Brain microvascular endothelial cell (primary cell): ENCODE data around the gene CD34.

Experiments used
- DNase-seq: peaks from one replicate; pipeline ENCODE4 v3.0.0-alpha.2; 2020
- H3K27ac ChIP-seq: fragments of 250-450 bp; sonication (Bioruptor Pico); 2 replicates; pipeline ENCODE4 v1.5.1; 2020; ENCODE audit warnings: mild to moderate bottlenecking, moderate library complexity
- H3K27me3 ChIP-seq: fragments of 250-450 bp; sonication (Bioruptor Pico); replicated peaks from 2 replicates; pipeline ENCODE4 v1.5.1; 2020; ENCODE audit warnings: mild to moderate bottlenecking
- H3K36me3 ChIP-seq: fragments of 250-450 bp; sonication (Bioruptor Pico); replicated peaks from 2 replicates; pipeline ENCODE4 v1.5.1; 2020; ENCODE audit warnings: mild to moderate bottlenecking
- H3K4me3 ChIP-seq: 2 replicates; pipeline ENCODE4 v1.5.1; 2011; ENCODE audit warnings: low read depth, mild to moderate bottlenecking, control low read depth, low read length, moderate library complexity
- in situ Hi-C: cut with HindIII; loops from 2 replicates; pipeline ENCODE4 v1.10.0; 2017; ENCODE audit warnings: low sequenced_read_pairs, low pct_ligation_motif_present
- TF ChIP-seq, protein P1 (sequence below): IDR thresholded peaks from 2 replicates; pipeline ENCODE4 v1.5.1; 2011; ENCODE audit warnings: low read depth, mild to moderate bottlenecking, moderate library complexity, low read length, control low read depth, inconsistent platforms; ENCODE audit errors: missing control alignments

Gene CD34, protein sequence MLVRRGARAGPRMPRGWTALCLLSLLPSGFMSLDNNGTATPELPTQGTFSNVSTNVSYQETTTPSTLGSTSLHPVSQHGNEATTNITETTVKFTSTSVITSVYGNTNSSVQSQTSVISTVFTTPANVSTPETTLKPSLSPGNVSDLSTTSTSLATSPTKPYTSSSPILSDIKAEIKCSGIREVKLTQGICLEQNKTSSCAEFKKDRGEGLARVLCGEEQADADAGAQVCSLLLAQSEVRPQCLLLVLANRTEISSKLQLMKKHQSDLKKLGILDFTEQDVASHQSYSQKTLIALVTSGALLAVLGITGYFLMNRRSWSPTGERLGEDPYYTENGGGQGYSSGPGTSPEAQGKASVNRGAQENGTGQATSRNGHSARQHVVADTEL

DNA sequence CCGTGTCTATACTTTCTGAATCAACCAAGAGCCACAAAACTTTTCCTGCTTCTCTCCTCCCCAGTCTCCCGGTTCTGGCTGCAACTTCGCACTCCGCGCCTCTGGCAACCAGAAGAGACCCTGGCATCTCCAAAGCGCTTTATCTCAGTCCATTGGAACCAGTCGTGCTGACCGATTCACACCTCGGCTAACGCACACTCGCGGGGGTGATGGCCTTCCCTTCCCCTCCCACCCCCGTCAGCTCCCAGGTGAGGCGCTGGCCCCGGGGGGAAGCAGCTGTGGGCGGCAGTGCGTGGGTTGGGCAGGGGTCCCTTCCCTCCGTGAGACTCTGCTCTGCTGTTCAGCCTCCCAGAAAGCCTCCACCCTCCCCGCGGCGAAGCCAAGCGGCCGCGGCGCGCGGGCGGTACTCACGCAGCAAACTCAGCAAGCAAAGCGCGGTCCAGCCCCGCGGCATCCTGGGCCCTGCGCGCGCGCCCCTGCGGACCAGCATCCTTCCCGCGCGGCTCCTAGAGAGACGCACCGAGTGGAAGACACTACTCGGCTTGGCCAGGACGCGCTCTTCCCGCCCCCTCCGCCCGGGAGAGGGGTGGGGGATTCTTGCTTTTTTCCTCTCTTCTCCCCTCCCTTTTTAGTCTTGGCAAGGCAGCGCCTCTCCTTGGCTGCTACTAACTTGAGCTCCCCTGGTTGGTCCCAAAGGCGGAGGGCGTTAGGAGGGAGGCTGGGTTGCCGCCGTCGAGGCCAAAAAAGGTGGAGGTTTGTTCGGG lies at the start of gene CD34:
Gene CD34, minus strand, starts transcription at position 535 of the 764 bp plus-strand sequence. Its CDS starts 45 bp downstream, at position 490.
- no peaks in the 10 kb centered on the region for H3K36me3 ChIP-seq
- TF ChIP-seq, protein P1, sequence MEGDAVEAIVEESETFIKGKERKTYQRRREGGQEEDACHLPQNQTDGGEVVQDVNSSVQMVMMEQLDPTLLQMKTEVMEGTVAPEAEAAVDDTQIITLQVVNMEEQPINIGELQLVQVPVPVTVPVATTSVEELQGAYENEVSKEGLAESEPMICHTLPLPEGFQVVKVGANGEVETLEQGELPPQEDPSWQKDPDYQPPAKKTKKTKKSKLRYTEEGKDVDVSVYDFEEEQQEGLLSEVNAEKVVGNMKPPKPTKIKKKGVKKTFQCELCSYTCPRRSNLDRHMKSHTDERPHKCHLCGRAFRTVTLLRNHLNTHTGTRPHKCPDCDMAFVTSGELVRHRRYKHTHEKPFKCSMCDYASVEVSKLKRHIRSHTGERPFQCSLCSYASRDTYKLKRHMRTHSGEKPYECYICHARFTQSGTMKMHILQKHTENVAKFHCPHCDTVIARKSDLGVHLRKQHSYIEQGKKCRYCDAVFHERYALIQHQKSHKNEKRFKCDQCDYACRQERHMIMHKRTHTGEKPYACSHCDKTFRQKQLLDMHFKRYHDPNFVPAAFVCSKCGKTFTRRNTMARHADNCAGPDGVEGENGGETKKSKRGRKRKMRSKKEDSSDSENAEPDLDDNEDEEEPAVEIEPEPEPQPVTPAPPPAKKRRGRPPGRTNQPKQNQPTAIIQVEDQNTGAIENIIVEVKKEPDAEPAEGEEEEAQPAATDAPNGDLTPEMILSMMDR: no peak
- in situ Hi-C loops: no loop called here
- DNase-seq: no peak
- H3K27ac ChIP-seq: no peak within 1 kb of the TSS
- peaks cover 4% of the 10 kb centered on the region for H3K27me3 ChIP-seq
- H3K4me3 ChIP-seq: peak within 1 kb of the TSS; percentile 38

DNA sequence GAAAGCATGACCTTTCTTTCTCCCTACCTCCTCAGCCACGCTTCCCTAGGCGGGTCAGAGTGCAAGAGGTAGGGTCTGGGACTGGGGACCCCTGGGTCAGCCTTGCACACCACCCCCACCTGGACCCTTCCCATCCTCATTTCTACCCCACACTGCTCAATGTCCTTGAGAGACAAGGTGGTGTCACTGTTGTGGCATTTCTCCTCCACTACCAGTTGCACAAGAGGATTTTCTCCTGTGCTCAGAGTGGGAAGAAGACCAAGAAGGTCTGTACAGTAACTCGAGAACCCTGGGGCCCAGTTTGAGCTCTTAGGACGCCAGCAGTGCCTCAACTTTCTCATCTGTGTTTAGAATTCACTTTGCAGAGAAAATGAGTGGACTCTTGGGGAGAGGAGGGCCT lies 49.4 kb upstream of the CD34 start:
- Histone ChIP-seq H3K36me3 (no peaks in the 10 kb centered on the region), H3K27me3 (no peaks in the 10 kb centered on the region), H3K4me3 (no peak overlapping the region), H3K27ac (no peak overlapping the region)
- TF ChIP-seq, protein P1: no peak
- in situ Hi-C loops: no loop called here
- no peak for DNase-seq

DNA sequence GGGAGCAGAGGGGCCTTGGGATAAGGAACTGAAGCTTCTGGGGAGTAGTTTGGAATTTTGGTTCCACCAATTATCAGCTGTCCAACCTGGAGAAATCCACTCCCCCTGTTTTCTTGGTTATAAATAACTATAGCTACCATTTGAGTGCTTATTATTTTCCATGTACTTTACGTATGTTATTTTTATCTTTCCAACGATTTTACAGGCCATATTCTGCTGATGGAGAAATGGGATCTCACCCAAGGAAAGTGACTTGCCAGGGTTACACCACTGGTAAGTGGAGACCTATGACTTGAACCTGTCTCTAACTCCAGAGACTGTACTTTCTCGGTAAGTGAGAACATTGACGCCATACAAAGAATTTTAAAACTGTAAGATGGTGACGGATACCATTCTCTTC lies 49.0 kb upstream of the CD34 start:
- Histone ChIP-seq H3K36me3 (no peaks in the 10 kb centered on the region), H3K4me3 (no peak overlapping the region), H3K27ac (no peak overlapping the region), H3K27me3 (no peaks in the 10 kb centered on the region)
- TF ChIP-seq, protein P1: no peak
- no peak for DNase-seq
- in situ Hi-C loops: no loop called here

DNA sequence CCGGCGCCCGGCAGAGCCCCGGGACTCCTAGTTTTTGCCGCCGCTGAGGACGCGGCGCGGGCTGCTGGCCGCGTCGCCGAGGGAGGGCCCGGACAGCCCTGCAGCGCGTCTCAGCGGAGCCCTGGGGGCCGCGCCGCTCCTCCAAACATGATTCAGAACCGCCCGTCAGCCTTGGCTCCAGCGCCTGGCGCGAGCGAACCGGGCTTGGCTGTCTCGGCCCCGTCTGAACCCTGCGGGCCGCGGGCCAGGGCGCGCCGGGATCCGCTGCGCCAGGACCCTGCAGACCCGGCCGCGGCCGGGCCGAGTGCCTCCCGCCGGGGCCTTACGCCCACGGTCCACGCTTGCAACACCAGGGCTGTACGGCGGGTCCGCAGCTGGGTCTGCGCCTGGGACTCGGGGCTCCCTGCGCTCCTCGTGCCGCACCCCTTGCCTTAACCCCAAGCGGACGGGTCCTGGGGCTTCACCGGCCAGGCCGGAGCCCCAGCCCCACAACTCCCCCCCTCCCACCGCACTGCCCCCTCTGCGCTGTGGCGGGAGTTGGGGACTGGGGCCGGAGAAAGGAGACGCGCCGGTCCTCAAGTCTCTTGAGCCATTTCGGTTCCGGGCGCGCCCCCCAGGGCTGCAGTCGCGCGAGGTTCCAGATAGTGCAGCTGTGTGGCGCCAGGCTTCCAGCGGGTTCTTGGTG lies 48.4 kb upstream of the CD34 start:
- TF ChIP-seq, protein P1: no peak
- Histone ChIP-seq H3K4me3 (peak overlapping the region; percentile 50), H3K36me3 (no peaks in the 10 kb centered on the region), H3K27ac (no peak overlapping the region), H3K27me3 (no peaks in the 10 kb centered on the region)
- peak; percentile 14 for DNase-seq
- in situ Hi-C loops: no loop called here

DNA sequence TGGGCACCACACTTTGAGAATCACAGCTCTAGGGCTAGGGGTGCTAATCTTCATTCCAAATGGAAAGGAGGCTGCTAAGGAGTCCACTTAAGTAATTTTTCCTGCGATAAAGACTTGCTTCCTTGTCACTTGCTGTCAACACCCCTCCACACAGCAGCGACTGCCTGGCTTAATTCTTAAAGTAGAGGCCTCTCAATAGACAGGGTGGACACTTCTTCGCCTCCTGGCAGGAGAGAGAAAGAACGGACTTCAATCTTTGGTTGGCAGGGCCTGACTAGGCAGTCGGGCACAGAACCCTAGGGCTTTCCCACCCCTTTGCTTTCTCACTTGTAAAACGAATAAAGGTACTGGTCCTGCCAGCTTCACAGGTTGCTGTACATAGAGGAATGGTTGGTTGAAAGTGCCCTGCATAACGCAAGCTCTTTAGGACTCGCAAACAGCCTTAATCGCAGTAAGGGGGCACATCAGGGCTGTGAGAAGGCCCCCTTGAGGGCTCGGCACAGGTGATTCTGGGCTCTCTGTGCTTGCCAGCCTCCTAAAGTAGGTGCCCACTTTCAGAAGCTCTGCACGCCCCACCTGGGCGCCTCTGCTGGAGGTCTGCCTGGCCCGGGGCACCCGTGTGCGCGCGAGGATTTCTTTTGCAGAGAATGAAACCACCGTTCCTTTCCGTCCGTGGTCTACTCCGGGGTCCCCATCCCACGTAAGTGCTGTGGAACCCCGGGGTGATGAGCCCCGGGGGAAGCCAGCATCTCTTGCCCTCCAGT lies 47.6 kb upstream of the CD34 start:
- no peak for DNase-seq
- Histone ChIP-seq H3K36me3 (no peaks in the 10 kb centered on the region), H3K27ac (no peak overlapping the region), H3K4me3 (peak overlapping the region; percentile 50), H3K27me3 (no peaks in the 10 kb centered on the region)
- TF ChIP-seq, protein P1: no peak
- in situ Hi-C loops: no loop called here
